K562 (cell line): ENCODE measurements around the gene C2CD2L. TPM values are rescaled to one million over a fixed set of nuclear protein-coding genes. Genes with fewer than 3 reads are reported as not detected.
A peak's percentile ranks its signal among the peaks of the same experiment; 100 is the strongest.

Experiments
- BACH1 ChIP-seq: fragments of 200-800 bp; sonication (Bioruptor generic); IDR thresholded peaks from 2 replicates; pipeline ENCODE4 v1.6.1; 2016; ENCODE audit warnings: missing genetic modification characterization, missing compliant biosample characterization
- BDP1 ChIP-seq: IDR thresholded peaks from 3 replicates; pipeline ENCODE4 v1.6.1; 2011; ENCODE audit not compliant: insufficient read length, insufficient read depth
- CBX1 ChIP-seq: sonication (generic); IDR thresholded peaks from 2 replicates; pipeline ENCODE4 v1.6.1; 2016; ENCODE audit warnings: antibody characterized with exemption, low read depth, mild to moderate bottlenecking
- MGA ChIP-seq: fragments of 450-650 bp; IDR thresholded peaks from 2 replicates; pipeline ENCODE4 v1.6.1; 2016; ENCODE audit warnings: mild to moderate bottlenecking, moderate library complexity
- RFX7 ChIP-seq: fragments of 250-450 bp; sonication (Bioruptor Pico); IDR thresholded peaks from 2 replicates; pipeline ENCODE4 v1.5.1; 2021; ENCODE audit warnings: mild to moderate bottlenecking
- RNF219 ChIP-seq: fragments of 250-450 bp; sonication (Bioruptor Pico); IDR thresholded peaks from 2 replicates; pipeline ENCODE4 v1.5.0; 2022; ENCODE audit warnings: mild to moderate bottlenecking
- RREB1 ChIP-seq: fragments of 250-450 bp; sonication (Bioruptor Pico); IDR thresholded peaks from 2 replicates; pipeline ENCODE4 v1.4.0; 2020
- XRCC4 ChIP-seq: IDR thresholded peaks from one replicate; pipeline ENCODE4 v1.6.1; 2011; ENCODE audit not compliant: insufficient read depth, insufficient read length; ENCODE audit errors: extremely low read depth
- ZNF354B ChIP-seq: fragments of 250-450 bp; sonication (Bioruptor Pico); IDR thresholded peaks from 2 replicates; pipeline ENCODE4 v1.4.0; 2020
- polyA plus RNA-seq, 8 experiments: library from polyadenylated mRNA; depleted of rRNA in 4 of 8; stranded (reverse) in 5 of 8; unstranded in 3 of 8; fragments of >200 nt; fragmentation: Nextera tagmentation in 2 of 8; fragmentation: Illumina TruSeq in 1 of 8; extraction: Ambion mirVana in 2 of 8; extraction: Trizol in 1 of 8; gene quantifications; 2 replicates each; pipeline versions ENCODE4 v1.2.1 to v1.2.3, GENCODE V29; 2011 to 2014; ENCODE audit warnings: inconsistent platforms in 1 of 8, missing spikeins in 1 of 8
- total RNA-seq, 7 experiments: library from RNA; depleted of rRNA in 6 of 7; stranded (reverse); fragments of >200 nt in 6 of 7; fragmentation: Illumina TruSeq in 2 of 7; extraction: Trizol in 2 of 7; gene quantifications; 2 replicates each; pipeline versions ENCODE4 v1.2.1 to v1.2.3, GENCODE V29; 2011 to 2021; ENCODE audit warnings: low replicate concordance in 1 of 7

The C2CD2L gene
- total and polyA plus RNA-seq, 9 of the 15 experiments (the other 6 are each of a cell fraction or from before 2014, with no cell fraction given) = 0.66 to 41.2 (median 14.8) TPM

DNA sequence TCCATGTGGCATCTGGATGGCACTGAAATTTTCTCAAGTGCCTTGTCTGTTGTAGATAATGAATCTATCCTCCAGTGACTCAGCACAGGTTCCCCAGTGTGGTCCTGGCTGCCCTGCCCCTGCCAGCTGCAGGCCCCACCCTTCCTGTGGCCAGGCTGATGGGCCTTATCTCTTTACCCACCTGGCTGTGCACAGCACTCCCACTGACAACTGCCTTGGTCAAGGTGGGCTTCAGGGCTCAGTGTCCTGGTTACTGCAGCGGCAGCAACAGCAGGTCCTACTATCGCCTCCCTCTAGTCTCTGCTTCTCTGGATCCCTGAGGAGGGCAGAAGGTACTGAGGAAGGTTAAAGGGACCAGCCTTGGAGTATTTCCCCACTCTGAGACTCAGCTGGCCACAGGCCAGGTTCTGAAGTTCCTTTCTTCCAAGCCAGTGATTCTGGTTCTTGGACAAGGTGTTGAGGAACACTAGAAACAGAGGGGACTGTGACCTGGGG is 19.4 kb upstream of the C2CD2L start (continued):
- TF ChIP-seq RREB1 = no peak
- TF ChIP-seq RFX7 = no peak
- TF ChIP-seq BACH1 (tag) = peak; percentile 64; the same call in 1 of the 2 replicates
- no peak for TF ChIP-seq RNF219
- no peak for TF ChIP-seq XRCC4
- no peak; the same call in 1 of the 2 replicates for TF ChIP-seq MGA
- TF ChIP-seq ZNF354B (CRISPR knock-in tag) = no peak
- TF ChIP-seq BDP1 = no peak
- TF ChIP-seq CBX1 = no peak
